HG03354 (cell line): ENCODE data around the gene UBE2I.
"Not testable (repeated sequence)": the region's sequence is repeated elsewhere in the genome, so short reads cannot be mapped to it uniquely, and the experiment has no call there.

Source experiments
- ATAC-seq: cut with Tn5 transposase; IDR thresholded peaks from one replicate; pipeline ENCODE4 v1.9.1; 2021; ENCODE audit warnings: mild to moderate bottlenecking; ENCODE audit not compliant: unreplicated experiment, poor library complexity, severe bottlenecking

The UBE2I gene

GRCh38 chr16:1325673-1326371 is 16.4 kb downstream of the UBE2I start:
- no peak for ATAC-seq

GRCh38 chr16:1326391-1326790 is 17.0 kb downstream of the UBE2I start:
- no peak for ATAC-seq

GRCh38 chr16:1326946-1327618 is 17.6 kb downstream of the UBE2I start:
- ATAC-seq = no peak

GRCh38 chr16:1327619-1327947 is 18.1 kb downstream of the UBE2I start:
- ATAC-seq = no peak

- not testable (repeated sequence) for ATAC-seq
Measured at GRCh38 chr16:1328136-1328535, 18.7 kb downstream of the UBE2I start.

GRCh38 chr16:1328961-1329360 is 19.5 kb downstream of the UBE2I start:
- not testable (repeated sequence) for ATAC-seq

GRCh38 chr16:1330260-1330914 is 21.0 kb downstream of the UBE2I start:
- ATAC-seq = no peak

- no peak for ATAC-seq
Measured at GRCh38 chr16:1330931-1331711, 21.7 kb downstream of the UBE2I start.

GRCh38 chr16:1331712-1332617 is 22.5 kb downstream of the UBE2I start:
- ATAC-seq = peak; percentile 68

GRCh38 chr16:1332618-1333148 is 23.2 kb downstream of the UBE2I start:
- no peak for ATAC-seq

- ATAC-seq = no peak
Measured at GRCh38 chr16:1333149-1333812, 23.8 kb downstream of the UBE2I start, which contains the start of gene BAIAP3. Gene BAIAP3, plus strand, starts transcription at chr16:1333645. Its CDS starts 4,905 bp downstream, at chr16:1338550.

- no peak for ATAC-seq
Measured at GRCh38 chr16:1333854-1334700, 24.6 kb downstream of the UBE2I start.

- no peak for ATAC-seq
Measured at GRCh38 chr16:1334739-1335138, 25.3 kb downstream of the UBE2I start.

GRCh38 chr16:1335211-1335971 is 26.0 kb downstream of the UBE2I start:
- ATAC-seq = no peak

- ATAC-seq = no peak
Measured at GRCh38 chr16:1335996-1336395, 26.6 kb downstream of the UBE2I start.

GRCh38 chr16:1336619-1337018 is 27.2 kb downstream of the UBE2I start:
- no peak for ATAC-seq

GRCh38 chr16:1337486-1337885 is 28.1 kb downstream of the UBE2I start:
- ATAC-seq = no peak
